ENCODE measurements around the gene NAA25.

GRCh38 chr12:112112409-112113133 is 4.0 kb upstream of the NAA25 start:
- TF ChIP-seq CTCF (IDR thresholded peaks at IDR 0.05) (no peak), POLR2A (IDR thresholded peaks at IDR 0.05) (no peak)
